ENCODE data around the gene DGCR2. TPM values are rescaled to one million over a fixed set of nuclear protein-coding genes. Genes with fewer than 3 reads are reported as not detected.
"Not testable (repeated sequence)": the region's sequence is repeated elsewhere in the genome, so short reads cannot be mapped to it uniquely, and the experiment has no call there.

Gene DGCR2
- polyA plus RNA-seq, 1 donor from 2014 or later = 67.1 TPM

- not testable (repeated sequence) for H3K27ac ChIP-seq (ENCODE audit: low read length); H3K9ac ChIP-seq (ENCODE audit: low read length); H4K20me1 ChIP-seq (ENCODE audit: insufficient read depth); H3K9me2 ChIP-seq (ENCODE audit: insufficient read depth, low read length); H3K4me2 ChIP-seq (ENCODE audit: low read length); H3K79me2 ChIP-seq (replicated peaks; ENCODE audit: insufficient read depth, low read length); H3F3A ChIP-seq (ENCODE audit: insufficient read depth, low read length, poor library complexity, severe bottlenecking); H2AFZ ChIP-seq (ENCODE audit: low read depth, low read length); H3K36me3 ChIP-seq (ENCODE audit: insufficient read depth, low read length); H3K4me3 ChIP-seq (ENCODE audit: low read length); H3K9me3 ChIP-seq (ENCODE audit: low read length)
- H3K27me3 ChIP-seq (ENCODE audit: insufficient read depth, low read depth, low read length) = peaks cover 17% of the 10 kb centered on the region
Measured at GRCh38 chr22:19026080-19026479, 96.1 kb downstream of the DGCR2 start.

DNA sequence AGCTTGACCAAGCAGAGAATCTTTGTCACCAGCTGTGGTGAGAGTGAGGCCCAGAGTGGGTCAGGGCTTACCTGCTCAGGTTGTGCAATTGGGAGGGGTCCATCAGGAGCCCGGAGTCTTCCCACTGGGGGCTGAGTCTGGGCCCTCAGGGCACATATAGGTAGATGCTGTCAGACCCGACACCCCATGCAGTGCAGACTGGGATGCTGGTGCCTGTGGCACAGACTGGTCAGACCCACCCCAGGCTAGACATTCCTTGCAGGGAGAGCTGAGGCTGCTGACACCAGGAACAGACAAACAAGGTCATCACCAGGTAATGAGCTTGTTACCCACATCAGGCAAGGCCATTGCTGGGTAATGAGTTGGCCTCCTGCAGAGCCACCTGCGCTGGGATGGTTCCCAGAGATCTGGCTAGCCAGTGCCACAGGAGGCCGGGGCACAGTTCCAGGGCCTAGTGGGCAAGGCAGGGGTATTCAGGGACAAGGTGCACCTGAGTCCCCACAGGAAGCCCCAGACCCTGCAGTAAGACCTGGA, 97.2 kb downstream of the DGCR2 start:
- H3K27ac ChIP-seq (ENCODE audit: low read length); H3K4me2 ChIP-seq (ENCODE audit: low read length); H3F3A ChIP-seq (ENCODE audit: insufficient read depth, low read length, poor library complexity, severe bottlenecking); H3K4me3 ChIP-seq (ENCODE audit: low read length); H3K9me3 ChIP-seq (ENCODE audit: low read length); H3K27me3 ChIP-seq (ENCODE audit: insufficient read depth, low read depth, low read length); H3K36me3 ChIP-seq (ENCODE audit: insufficient read depth, low read length); H3K9me2 ChIP-seq (ENCODE audit: insufficient read depth, low read length); H4K20me1 ChIP-seq (ENCODE audit: insufficient read depth); H3K79me2 ChIP-seq (replicated peaks; ENCODE audit: insufficient read depth, low read length); H2AFZ ChIP-seq (ENCODE audit: low read depth, low read length); H3K9ac ChIP-seq (ENCODE audit: low read length): not testable (repeated sequence)

GRCh38 chr22:19023931-19024330, 98.3 kb downstream of the DGCR2 start:
- not testable (repeated sequence) for H2AFZ ChIP-seq (ENCODE audit: low read depth, low read length); H3K9me2 ChIP-seq (ENCODE audit: insufficient read depth, low read length); H3K27me3 ChIP-seq (ENCODE audit: insufficient read depth, low read depth, low read length); H3F3A ChIP-seq (ENCODE audit: insufficient read depth, low read length, poor library complexity, severe bottlenecking); H3K9me3 ChIP-seq (ENCODE audit: low read length); H4K20me1 ChIP-seq (ENCODE audit: insufficient read depth); H3K4me2 ChIP-seq (ENCODE audit: low read length); H3K9ac ChIP-seq (ENCODE audit: low read length); H3K27ac ChIP-seq (ENCODE audit: low read length); H3K4me3 ChIP-seq (ENCODE audit: low read length); H3K36me3 ChIP-seq (ENCODE audit: insufficient read depth, low read length); H3K79me2 ChIP-seq (replicated peaks; ENCODE audit: insufficient read depth, low read length)

GRCh38 chr22:19022755-19023154, 99.5 kb downstream of the DGCR2 start:
- Histone ChIP-seq H3K9ac (ENCODE audit: low read length) (no peak overlapping the region), H3K4me2 (ENCODE audit: low read length) (no peak overlapping the region), H3F3A (ENCODE audit: insufficient read depth, low read length, poor library complexity, severe bottlenecking) (no peaks in the 10 kb centered on the region), H3K27ac (ENCODE audit: low read length) (no peak overlapping the region), H3K9me2 (ENCODE audit: insufficient read depth, low read length) (no peaks in the 10 kb centered on the region), H4K20me1 (ENCODE audit: insufficient read depth) (no peaks in the 10 kb centered on the region), H3K79me2 (replicated peaks; ENCODE audit: insufficient read depth, low read length) (no peaks in the 10 kb centered on the region), H2AFZ (ENCODE audit: low read depth, low read length) (no peak overlapping the region), H3K27me3 (ENCODE audit: insufficient read depth, low read depth, low read length) (no peaks in the 10 kb centered on the region), H3K4me3 (ENCODE audit: low read length) (no peak overlapping the region), H3K36me3 (ENCODE audit: insufficient read depth, low read length) (no peaks in the 10 kb centered on the region), H3K9me3 (ENCODE audit: low read length) (no peaks in the 10 kb centered on the region)
- TF ChIP-seq, protein P1, sequence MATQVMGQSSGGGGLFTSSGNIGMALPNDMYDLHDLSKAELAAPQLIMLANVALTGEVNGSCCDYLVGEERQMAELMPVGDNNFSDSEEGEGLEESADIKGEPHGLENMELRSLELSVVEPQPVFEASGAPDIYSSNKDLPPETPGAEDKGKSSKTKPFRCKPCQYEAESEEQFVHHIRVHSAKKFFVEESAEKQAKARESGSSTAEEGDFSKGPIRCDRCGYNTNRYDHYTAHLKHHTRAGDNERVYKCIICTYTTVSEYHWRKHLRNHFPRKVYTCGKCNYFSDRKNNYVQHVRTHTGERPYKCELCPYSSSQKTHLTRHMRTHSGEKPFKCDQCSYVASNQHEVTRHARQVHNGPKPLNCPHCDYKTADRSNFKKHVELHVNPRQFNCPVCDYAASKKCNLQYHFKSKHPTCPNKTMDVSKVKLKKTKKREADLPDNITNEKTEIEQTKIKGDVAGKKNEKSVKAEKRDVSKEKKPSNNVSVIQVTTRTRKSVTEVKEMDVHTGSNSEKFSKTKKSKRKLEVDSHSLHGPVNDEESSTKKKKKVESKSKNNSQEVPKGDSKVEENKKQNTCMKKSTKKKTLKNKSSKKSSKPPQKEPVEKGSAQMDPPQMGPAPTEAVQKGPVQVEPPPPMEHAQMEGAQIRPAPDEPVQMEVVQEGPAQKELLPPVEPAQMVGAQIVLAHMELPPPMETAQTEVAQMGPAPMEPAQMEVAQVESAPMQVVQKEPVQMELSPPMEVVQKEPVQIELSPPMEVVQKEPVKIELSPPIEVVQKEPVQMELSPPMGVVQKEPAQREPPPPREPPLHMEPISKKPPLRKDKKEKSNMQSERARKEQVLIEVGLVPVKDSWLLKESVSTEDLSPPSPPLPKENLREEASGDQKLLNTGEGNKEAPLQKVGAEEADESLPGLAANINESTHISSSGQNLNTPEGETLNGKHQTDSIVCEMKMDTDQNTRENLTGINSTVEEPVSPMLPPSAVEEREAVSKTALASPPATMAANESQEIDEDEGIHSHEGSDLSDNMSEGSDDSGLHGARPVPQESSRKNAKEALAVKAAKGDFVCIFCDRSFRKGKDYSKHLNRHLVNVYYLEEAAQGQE (IDR thresholded peaks at IDR 0.05; ENCODE audit: borderline replicate concordance) = no peak
- TF ChIP-seq EP300 (conservative IDR thresholded peaks at IDR 0.05; ENCODE audit: poor library complexity, severe bottlenecking) = no peak
- no peak for TF ChIP-seq TAF1 (IDR thresholded peaks at IDR 0.05; ENCODE audit: low read depth)
- TF ChIP-seq MXI1 (conservative IDR thresholded peaks at IDR 0.05; ENCODE audit: poor library complexity, severe bottlenecking) = no peak
- no peak for TF ChIP-seq SMC3 (conservative IDR thresholded peaks at IDR 0.05; ENCODE audit: poor library complexity)
- TF ChIP-seq CTCF (IDR thresholded peaks at IDR 0.05; ENCODE audit: poor library complexity, severe bottlenecking) = no peak
- TF ChIP-seq POLR2AphosphoS5 (IDR thresholded peaks at IDR 0.05) = no peak
- no peak for TF ChIP-seq EZH2 (IDR thresholded peaks at IDR 0.05; ENCODE audit: borderline replicate concordance, insufficient read depth, low read length, poor library complexity, severe bottlenecking)
- TF ChIP-seq RAD21 (conservative IDR thresholded peaks at IDR 0.05) = no peak
